ENCODE results near the gene LEKR1.

- TF ChIP-seq EZH2 (IDR thresholded peaks at IDR 0.05) = no peak
- TF ChIP-seq POLR2AphosphoS5 (IDR thresholded peaks at IDR 0.05; ENCODE audit: borderline replicate concordance, low read depth, low read length) = no peak
- no peak for TF ChIP-seq FOXP2 (optimal IDR thresholded peaks at IDR 0.05; ENCODE audit: control extremely low read depth, extremely low read length, insufficient read depth)
These were observed 7.9 kb upstream of the LEKR1 start for GRCh38 chr3:156818273-156818651.

All from SK-N-MC (cell line).